Right lobe of liver (tissue), 6 donors: ENCODE results near the gene PXK. TPM values are rescaled to one million over a fixed set of nuclear protein-coding genes. Genes with fewer than 3 reads are reported as not detected.
A peak's percentile ranks its signal among the peaks of the same experiment; 100 is the strongest.
"Not testable (repeated sequence)": the region's sequence is repeated elsewhere in the genome, so short reads cannot be mapped to it uniquely, and the experiment has no call there.

Experiments used
- ATAC-seq, 4 donors: fragments of 200-7000 bp; cut with Tn5 transposase; one replicate each; pipeline ENCODE4 v1.9.1; 2020; ENCODE audit warnings: mild to moderate bottlenecking in 4 of 4, moderate library complexity in 4 of 4
- DNase-seq, 3 donors: peaks; one replicate each; pipeline ENCODE4 v3.0.0-alpha.2; 2020
- H3K27ac ChIP-seq, 3 donors: fragments of 200-600 bp; one replicate each; pipeline ENCODE4 v1.8.0; 2022
- H3K27me3 ChIP-seq, 2 donors: fragments of 200-600 bp; one replicate each; pipeline ENCODE4 v1.8.0; 2022
- H3K36me3 ChIP-seq, 4 donors: fragments of 200-600 bp; sonication (generic) in 1 of 4; one replicate each; pipeline versions ENCODE4 v1.5.1 to v1.8.0; 2017 to 2022; ENCODE audit warnings: control low read depth in 1 of 4
- H3K4me1 ChIP-seq, 4 donors: fragments of 200-600 bp; sonication (generic) in 1 of 4; one replicate each; pipeline versions ENCODE4 v1.5.1 to v1.8.0; 2017 to 2022; ENCODE audit warnings: control low read depth in 1 of 4
- H3K4me3 ChIP-seq, 3 donors: fragments of 200-600 bp; one replicate each; pipeline ENCODE4 v1.8.0; 2022
- H3K9me3 ChIP-seq, 4 donors: fragments of 200-600 bp; sonication (generic) in 1 of 4; one replicate each; pipeline versions ENCODE4 v1.5.1 to v1.8.0; 2017 to 2022; ENCODE audit warnings: control low read depth in 1 of 4
- CTCF ChIP-seq, 4 donors: fragments of 200-600 bp in 3 of 4; fragments of 450-650 bp in 1 of 4; IDR thresholded peaks; one replicate each; pipeline versions ENCODE4 v1.5.1 to v1.8.0; 2016 to 2022; ENCODE audit warnings: antibody characterized with exemption in 4 of 4, mild to moderate bottlenecking in 2 of 4
- POLR2A ChIP-seq: fragments of 450-650 bp; IDR thresholded peaks from one replicate; pipeline ENCODE4 v1.6.1; 2017; ENCODE audit warnings: antibody characterized with exemption, mild to moderate bottlenecking
- WGBS: methylation state at CpG from one replicate; pipeline ENCODE4 v1.1.6; 2018; ENCODE audit warnings: low coverage, low lambda C conversion rate; ENCODE audit not compliant: insufficient coverage; ENCODE audit errors: missing lambda C conversion rate; 5-methylcytosine and 5-hydroxymethylcytosine counted together
- intact Hi-C, 2 donors: fragments of 100-400 bp; cut with DNase I; formaldehyde crosslinking; loops; one replicate each; pipeline versions ENCODE4 v1.11.2 to v1.14.1; 2022
- total RNA-seq, 6 experiments: library from RNA; depleted of rRNA in 2 of 6; stranded (reverse); fragments of >200 nt in 2 of 6; fragmentation: NEBNext Ultra II Directional in 3 of 6; extraction: Animal tissue kit (Norgen Biotek cat#: 25700) in 3 of 6; gene quantifications; one replicate each; pipeline versions ENCODE4 v1.1.0 to v1.2.4, GENCODE V29; 2016 to 2023
- donor health status: DM: no; HTN: yes; CAD: no.
- donor health status: DM: no; HTN: no; CAD: no.
- donor health status: DM: no; HTN: no; CAD: no.
- donor health status: DM: no; HTN: yes; CAD: no.
- donor health status: DM: no; HTN: yes; CAD: no.

Gene PXK
- total RNA-seq, 6 experiments from 2014 or later = 6.6 to 19.4 (median 9.6) TPM

- DNase-seq (no peak), ATAC-seq (no peak)
- Histone ChIP-seq H3K36me3 (no peaks in the 10 kb centered on the region), H3K27ac (peak overlapping the region; percentile 32 to 47 (median 44)), H3K4me1 (peaks cover 0 to 21% (median 8%) of the 10 kb centered on the region in 4 donors), H3K9me3 (no peaks in the 10 kb centered on the region), H3K27me3 (no peaks in the 10 kb centered on the region), H3K4me3 (no peak overlapping the region)
- intact Hi-C loops = no loop called here
- TF ChIP-seq CTCF (IDR thresholded peaks at IDR 0.05) (no peak), POLR2A (no peak)
- WGBS = 17% methylated on average over 1 of the region's 1 CpG
Observed at GRCh38 chr3:58335652-58335947, 2.9 kb downstream of the PXK start.

GRCh38 chr3:58336135-58336882 is 3.6 kb downstream of the PXK start:
- WGBS = 89% methylated on average over 1 of the region's 3 CpGs
- ATAC-seq (no peak), DNase-seq (no peak)
- H3K4me3 ChIP-seq = no peak overlapping the region
- TF ChIP-seq CTCF (IDR thresholded peaks at IDR 0.05) = no peak
- no peaks in the 10 kb centered on the region for H3K27me3 ChIP-seq
- no peak overlapping the region for H3K27ac ChIP-seq
- H3K4me1 ChIP-seq = peaks cover 0 to 21% (median 8%) of the 10 kb centered on the region in 4 donors
- H3K36me3 ChIP-seq = no peaks in the 10 kb centered on the region
- intact Hi-C loops = no loop called here
- H3K9me3 ChIP-seq = no peaks in the 10 kb centered on the region

GRCh38 chr3:58337190-58337589 is 4.5 kb downstream of the PXK start:
- Histone ChIP-seq H3K4me1 (peaks cover 0 to 24% (median 8%) of the 10 kb centered on the region in 4 donors), H3K9me3 (no peaks in the 10 kb centered on the region), H3K27ac (no peak overlapping the region), H3K36me3 (no peaks in the 10 kb centered on the region), H3K27me3 (no peaks in the 10 kb centered on the region), H3K4me3 (no peak overlapping the region)
- WGBS = 75% methylated on average over 1 of the region's 1 CpG
- TF ChIP-seq CTCF (IDR thresholded peaks at IDR 0.05) (no peak), POLR2A (no peak)
- intact Hi-C loops = no loop called here
- no peak for DNase-seq
- ATAC-seq = no peak

- H3K36me3 ChIP-seq, intact Hi-C loops, DNase-seq, H3K9me3 ChIP-seq, H3K4me3 ChIP-seq, ATAC-seq, H3K27me3 ChIP-seq, H3K27ac ChIP-seq: not testable (repeated sequence)
- peaks cover 0 to 31% (median 6%) of the 10 kb centered on the region in 4 donors for H3K4me1 ChIP-seq
- 93% methylated on average over 12 of the region's 12 CpGs for WGBS
Observed at GRCh38 chr3:58339146-58339545, 6.5 kb downstream of the PXK start.

- whole genome bisulfite sequencing = 77% methylated on average over 2 of the region's 3 CpGs
Observed at GRCh38 chr3:58340594-58341244, 8.0 kb downstream of the PXK start.

More at GRCh38 chr3:58340594-58341244, 8.0 kb downstream of the PXK start:
- H3K36me3 ChIP-seq = no peaks in the 10 kb centered on the region
- H3K4me1 ChIP-seq = peaks cover 0 to 18% (median under 1%) of the 10 kb centered on the region in 4 donors
- ATAC-seq = no peak
- no peaks in the 10 kb centered on the region for H3K9me3 ChIP-seq
- no peak overlapping the region for H3K27ac ChIP-seq
- intact Hi-C loops = no loop called here
- no peak overlapping the region for H3K4me3 ChIP-seq
- no peaks in the 10 kb centered on the region for H3K27me3 ChIP-seq
- no peak for TF ChIP-seq CTCF (IDR thresholded peaks at IDR 0.05)
- TF ChIP-seq POLR2A = no peak
- DNase-seq = no peak
